Neuronal stem cell (in vitro differentiated cells): Measurements from ENCODE around the gene AGTPBP1.

ENCODE experiments used
- DNase-seq: peaks from one replicate; pipeline ENCODE4 v3.0.0-alpha.2; 2013; ENCODE audit warnings: low spot score
- H2AFZ ChIP-seq: one replicate; pipeline ENCODE4 v1.6.1; 2013; ENCODE audit warnings: mild to moderate bottlenecking, low read length, inconsistent platforms
- H2AK5ac ChIP-seq: 2 replicates; pipeline ENCODE4 v1.6.1; 2013; ENCODE audit warnings: low read depth, mild to moderate bottlenecking, inconsistent platforms, low read length, moderate library complexity, mixed read lengths
- H2BK120ac ChIP-seq: 2 replicates; pipeline ENCODE4 v1.6.1; 2013; ENCODE audit warnings: low read depth, mild to moderate bottlenecking, inconsistent platforms, low read length, moderate library complexity, mixed read lengths
- H2BK12ac ChIP-seq: one replicate; pipeline ENCODE4 v1.6.1; 2013; ENCODE audit warnings: low read length, inconsistent platforms
- H2BK15ac ChIP-seq: 2 replicates; pipeline ENCODE4 v1.6.1; 2013; ENCODE audit warnings: mild to moderate bottlenecking, low read length, inconsistent platforms, mixed read lengths
- H2BK5ac ChIP-seq: one replicate; pipeline ENCODE4 v1.6.1; 2013; ENCODE audit warnings: inconsistent platforms, mild to moderate bottlenecking, low read length, moderate library complexity
- H3K14ac ChIP-seq: one replicate; pipeline ENCODE4 v1.6.1; 2013; ENCODE audit warnings: low read length, inconsistent platforms
- H3K18ac ChIP-seq: 2 replicates; pipeline ENCODE4 v1.6.1; 2013; ENCODE audit warnings: low read length, inconsistent platforms
- H3K23ac ChIP-seq: 2 replicates; pipeline ENCODE4 v1.6.1; 2013; ENCODE audit warnings: low read depth, mild to moderate bottlenecking, mixed read lengths, low read length, inconsistent platforms; ENCODE audit not compliant: poor library complexity
- H3K27ac ChIP-seq: replicated peaks from 3 replicates; pipeline ENCODE4 v1.5.1; 2013; ENCODE audit warnings: low read length, inconsistent platforms
- H3K27me3 ChIP-seq, 3 experiments: 2 replicates each; pipeline ENCODE4 v1.6.1; 2013; ENCODE audit warnings: low read length in 3 of 3, mild to moderate bottlenecking in 2 of 3, inconsistent platforms in 1 of 3, low read depth in 1 of 3, mixed read lengths in 1 of 3, moderate library complexity in 1 of 3; ENCODE audit not compliant: control insufficient read depth in 3 of 3, insufficient read depth in 3 of 3
- H3K36me3 ChIP-seq, 2 donors: replicated peaks in 1 of 2; 2 replicates each; pipeline ENCODE4 v1.6.1; 2013; ENCODE audit warnings: low read length in 2 of 2; ENCODE audit not compliant: control insufficient read depth in 2 of 2, insufficient read depth in 2 of 2
- H3K4ac ChIP-seq: 2 replicates; pipeline ENCODE4 v1.6.1; 2013; ENCODE audit warnings: inconsistent platforms, mild to moderate bottlenecking, low read length, moderate library complexity
- H3K4me1 ChIP-seq, 2 donors: 1 replicate in 1 of 2; 2 replicates in 1 of 2; pipeline ENCODE4 v1.6.1; 2013; ENCODE audit warnings: low read length in 2 of 2, low read depth in 1 of 2; ENCODE audit not compliant: control insufficient read depth in 2 of 2, insufficient read depth in 1 of 2
- H3K4me2 ChIP-seq: one replicate; pipeline ENCODE4 v1.6.1; 2013; ENCODE audit warnings: mild to moderate bottlenecking, low read length, inconsistent platforms; ENCODE audit not compliant: insufficient read depth, poor library complexity, severe bottlenecking
- H3K4me3 ChIP-seq, 2 donors: 2 replicates each; pipeline ENCODE4 v1.5.1; 2013; ENCODE audit warnings: low read length in 2 of 2, mild to moderate bottlenecking in 2 of 2, inconsistent platforms in 1 of 2, moderate library complexity in 1 of 2
- H3K79me1 ChIP-seq: one replicate; pipeline ENCODE4 v1.6.1; 2013; ENCODE audit warnings: low read depth, mild to moderate bottlenecking, inconsistent platforms, low read length, moderate library complexity
- H3K9ac ChIP-seq: one replicate; pipeline ENCODE4 v1.6.1; 2013; ENCODE audit warnings: mild to moderate bottlenecking, low read depth, low read length, inconsistent platforms; ENCODE audit not compliant: poor library complexity
- H3K9me3 ChIP-seq, 2 donors: replicated peaks in 1 of 2; 2 replicates each; pipeline versions ENCODE3 to v1.6.1; 2013; ENCODE audit warnings: low read length in 2 of 2, mild to moderate bottlenecking in 2 of 2, inconsistent platforms in 1 of 2, low read depth in 1 of 2, mixed read lengths in 1 of 2, moderate library complexity in 1 of 2; ENCODE audit not compliant: control insufficient read depth in 2 of 2, insufficient read depth in 1 of 2
- H4K8ac ChIP-seq: one replicate; pipeline ENCODE4 v1.6.1; 2013; ENCODE audit warnings: low read depth, mild to moderate bottlenecking, inconsistent platforms, low read length, moderate library complexity
- H4K91ac ChIP-seq: one replicate; pipeline ENCODE4 v1.6.1; 2013; ENCODE audit warnings: low read length, low read depth, mild to moderate bottlenecking, inconsistent platforms; ENCODE audit not compliant: poor library complexity
- WGBS, 2 donors: extraction: QIAGEN DNeasy Blood & Tissue Kit; methylation state at CpG; one replicate each; pipeline ENCODE4 v1.1.7; 2013; ENCODE audit warnings: missing lambda C conversion rate in 2 of 2, mixed read lengths in 1 of 2; ENCODE audit not compliant: insufficient read length in 2 of 2, insufficient replicate concordance in 1 of 2; ENCODE audit errors: extremely low coverage in 2 of 2; 5-methylcytosine and 5-hydroxymethylcytosine counted together

AGTPBP1 gene

GRCh38 chr9:85716031-85716877 is 25.5 kb downstream of the AGTPBP1 start:
- Histone ChIP-seq H3K4ac (no peak overlapping the region), H2BK12ac (no peak overlapping the region), H2AK5ac (no peak overlapping the region), H2BK15ac (no peak overlapping the region), H3K27ac (no peak overlapping the region), H3K4me3 (no peak overlapping the region), H3K14ac (no peak overlapping the region), H3K36me3 (peaks cover 0 to 15% of the 10 kb centered on the region in 2 donors), H3K27me3 (no peaks in the 10 kb centered on the region), H4K8ac (no peak overlapping the region), H2BK5ac (no peak overlapping the region), H3K18ac (no peak overlapping the region), H3K9ac (no peak overlapping the region), H3K9me3 (no peaks in the 10 kb centered on the region), H2AFZ (no peak overlapping the region), H3K23ac (no peak overlapping the region), H3K4me2 (no peak overlapping the region), H3K4me1 (no peaks in the 10 kb centered on the region), H4K91ac (no peak overlapping the region), H2BK120ac (no peak overlapping the region), H3K79me1 (no peaks in the 10 kb centered on the region)
- DNase-seq = no peak
- WGBS, 2 donors = no CpG with 5 or more reads among the region's 5 CpGs

GRCh38 chr9:85715587-85715986 is 26.2 kb downstream of the AGTPBP1 start:
- H3K27me3 ChIP-seq = no peaks in the 10 kb centered on the region
- no CpG with 5 or more reads among the region's 2 CpGs for WGBS, 2 donors
- no peaks in the 10 kb centered on the region for H3K9me3 ChIP-seq

GRCh38 chr9:85713897-85714296 is 27.9 kb downstream of the AGTPBP1 start:
- Histone ChIP-seq H3K4ac (no peak overlapping the region), H3K27me3 (no peaks in the 10 kb centered on the region)

More at GRCh38 chr9:85715587-85715986, 26.2 kb downstream of the AGTPBP1 start:
- no peak overlapping the region for H3K18ac ChIP-seq
- no peak overlapping the region for H3K4me3 ChIP-seq
- H3K23ac ChIP-seq = no peak overlapping the region
- no peak overlapping the region for H4K91ac ChIP-seq
- no peak overlapping the region for H2BK15ac ChIP-seq
- no peaks in the 10 kb centered on the region for H3K4me1 ChIP-seq
- H3K14ac ChIP-seq = no peak overlapping the region
- H3K79me1 ChIP-seq = no peaks in the 10 kb centered on the region
- H3K36me3 ChIP-seq = peaks cover 0 to 15% of the 10 kb centered on the region in 2 donors
- no peak overlapping the region for H2AK5ac ChIP-seq
- no peak overlapping the region for H2AFZ ChIP-seq
- no peak overlapping the region for H3K9ac ChIP-seq
- no peak overlapping the region for H4K8ac ChIP-seq
- H2BK120ac ChIP-seq = no peak overlapping the region
- H3K4ac ChIP-seq = no peak overlapping the region
- no peak overlapping the region for H3K4me2 ChIP-seq
- H2BK5ac ChIP-seq = no peak overlapping the region
- DNase-seq = no peak
- no peak overlapping the region for H2BK12ac ChIP-seq
- H3K27ac ChIP-seq = no peak overlapping the region

GRCh38 chr9:85704744-85705143 is 37.0 kb downstream of the AGTPBP1 start:
- Histone ChIP-seq H3K4me3 (no peak overlapping the region), H3K23ac (no peak overlapping the region), H3K4me2 (no peak overlapping the region), H2BK15ac (no peak overlapping the region), H3K36me3 (peaks cover 0 to 14% of the 10 kb centered on the region in 2 donors), H2AK5ac (no peak overlapping the region), H3K27ac (no peak overlapping the region), H2AFZ (no peak overlapping the region), H3K9me3 (peaks cover 0 to 24% of the 10 kb centered on the region in 2 donors), H3K14ac (no peak overlapping the region), H3K27me3 (no peaks in the 10 kb centered on the region), H3K18ac (no peak overlapping the region), H2BK5ac (no peak overlapping the region), H3K9ac (no peak overlapping the region), H3K4me1 (no peaks in the 10 kb centered on the region), H4K8ac (no peak overlapping the region), H3K4ac (no peak overlapping the region), H3K79me1 (no peaks in the 10 kb centered on the region), H2BK12ac (no peak overlapping the region), H2BK120ac (no peak overlapping the region), H4K91ac (no peak overlapping the region)
- no CpG with 5 or more reads among the region's 2 CpGs for WGBS, 2 donors
- DNase-seq = no peak

More at GRCh38 chr9:85713897-85714296, 27.9 kb downstream of the AGTPBP1 start:
- H2BK15ac ChIP-seq = no peak overlapping the region
- no peak overlapping the region for H2AK5ac ChIP-seq
- no peak overlapping the region for H4K91ac ChIP-seq
- H2BK5ac ChIP-seq = no peak overlapping the region
- H3K79me1 ChIP-seq = no peaks in the 10 kb centered on the region
- no peak overlapping the region for H3K14ac ChIP-seq
- H3K18ac ChIP-seq = no peak overlapping the region
- H3K4me1 ChIP-seq = no peaks in the 10 kb centered on the region
- no peak overlapping the region for H2BK120ac ChIP-seq
- no peak overlapping the region for H4K8ac ChIP-seq
- H3K27ac ChIP-seq = no peak overlapping the region
- no peak overlapping the region for H3K4me2 ChIP-seq
- no peak overlapping the region for H2BK12ac ChIP-seq
- H3K36me3 ChIP-seq = peaks cover 0 to 19% of the 10 kb centered on the region in 2 donors
- WGBS, 2 donors = no CpG with 5 or more reads among the region's 2 CpGs
- no peak overlapping the region for H3K4me3 ChIP-seq
- H3K23ac ChIP-seq = no peak overlapping the region
- no peak overlapping the region for H3K9ac ChIP-seq
- no peak overlapping the region for H2AFZ ChIP-seq
- no peak for DNase-seq
- peaks cover 0 to 6% of the 10 kb centered on the region in 2 donors for H3K9me3 ChIP-seq
